HG03103 (cell line): ENCODE data around the gene MYO5B.
"Not testable (repeated sequence)": the region's sequence is repeated elsewhere in the genome, so short reads cannot be mapped to it uniquely, and the experiment has no call there.

ENCODE experiments used
- ATAC-seq: cut with Tn5 transposase; IDR thresholded peaks from one replicate; pipeline ENCODE4 v1.9.1; 2021; ENCODE audit warnings: low read depth; ENCODE audit not compliant: unreplicated experiment

Gene MYO5B

GRCh38 chr18:49898421-49898820 lies 296.5 kb downstream of the MYO5B start:
- ATAC-seq: no peak

GRCh38 chr18:49894517-49895226 lies 300.3 kb downstream of the MYO5B start:
- ATAC-seq: no peak

- ATAC-seq: no peak
Observed at GRCh38 chr18:49893036-49893435, 301.9 kb downstream of the MYO5B start.

GRCh38 chr18:49892148-49892924 lies 302.6 kb downstream of the MYO5B start:
- no peak for ATAC-seq

- no peak for ATAC-seq
Observed at GRCh38 chr18:49890041-49890440, 304.9 kb downstream of the MYO5B start.

GRCh38 chr18:49889552-49889951 lies 305.4 kb downstream of the MYO5B start:
- ATAC-seq: not testable (repeated sequence)

- no peak for ATAC-seq
Observed at GRCh38 chr18:49886891-49887764, 307.8 kb downstream of the MYO5B start.

- ATAC-seq: no peak
Observed at GRCh38 chr18:49884959-49885358, 310.0 kb downstream of the MYO5B start.

GRCh38 chr18:49884465-49884864 lies 310.5 kb downstream of the MYO5B start:
- ATAC-seq: no peak

GRCh38 chr18:49880661-49881060 lies 314.3 kb downstream of the MYO5B start:
- no peak for ATAC-seq

GRCh38 chr18:49879271-49879580 lies 315.7 kb downstream of the MYO5B start:
- no peak for ATAC-seq

- no peak for ATAC-seq
Observed at GRCh38 chr18:49878567-49879270, 316.2 kb downstream of the MYO5B start.

- ATAC-seq: no peak
Observed at GRCh38 chr18:49878015-49878414, 316.9 kb downstream of the MYO5B start.

GRCh38 chr18:49876536-49876935 lies 318.4 kb downstream of the MYO5B start:
- ATAC-seq: no peak

GRCh38 chr18:49875783-49876182 lies 319.2 kb downstream of the MYO5B start:
- no peak for ATAC-seq

GRCh38 chr18:49875155-49875554 lies 319.8 kb downstream of the MYO5B start:
- no peak for ATAC-seq

- ATAC-seq: peak; percentile 52
Observed at GRCh38 chr18:49874238-49874637, 320.7 kb downstream of the MYO5B start.

GRCh38 chr18:49869354-49869753 lies 325.6 kb downstream of the MYO5B start:
- no peak for ATAC-seq

GRCh38 chr18:49866680-49867079 lies 328.3 kb downstream of the MYO5B start:
- no peak for ATAC-seq

- no peak for ATAC-seq
Observed at GRCh38 chr18:49865401-49865800, 329.5 kb downstream of the MYO5B start.
